Mesodermal cell (in vitro differentiated cells): ENCODE data around the gene FBLN5.
"Not testable (repeated sequence)": the region's sequence is repeated elsewhere in the genome, so short reads cannot be mapped to it uniquely, and the experiment has no call there.

Experiments used
- H3K27ac ChIP-seq: 2 replicates; pipeline ENCODE4 v1.7.0; 2013; ENCODE audit warnings: mild to moderate bottlenecking, low read depth, low read length, moderate library complexity; ENCODE audit not compliant: severe bottlenecking
- H3K36me3 ChIP-seq: 2 replicates; pipeline ENCODE4 v1.7.1; 2013; ENCODE audit warnings: mild to moderate bottlenecking, low read length, moderate library complexity; ENCODE audit not compliant: control insufficient read depth, insufficient read depth
- H3K4me1 ChIP-seq: one replicate; pipeline ENCODE4 v1.7.1; 2013; ENCODE audit warnings: mild to moderate bottlenecking, low read length; ENCODE audit not compliant: insufficient read depth, control insufficient read depth, poor library complexity, severe bottlenecking
- H3K4me3 ChIP-seq: 2 replicates; pipeline ENCODE4 v1.7.0; 2013; ENCODE audit warnings: low read length, control low read depth, mild to moderate bottlenecking; ENCODE audit not compliant: insufficient read depth, poor library complexity, severe bottlenecking; ENCODE audit errors: extremely low read depth
- H3K9me3 ChIP-seq: 2 replicates; pipeline ENCODE4 v1.7.1; 2013; ENCODE audit warnings: mild to moderate bottlenecking, low read length, moderate library complexity; ENCODE audit not compliant: control insufficient read depth
- WGBS, 2 experiments: methylation state at CpG; one replicate each; pipeline ENCODE4 v1.1.5; 2013; ENCODE audit warnings: missing lambda C conversion rate in 2 of 2; ENCODE audit not compliant: insufficient coverage in 2 of 2; 5-methylcytosine and 5-hydroxymethylcytosine counted together

FBLN5 gene

GRCh38 chr14:91904956-91905645 lies 42.4 kb downstream of the FBLN5 start:
- Histone ChIP-seq H3K4me1 (no peaks in the 10 kb centered on the region), H3K9me3 (no peaks in the 10 kb centered on the region), H3K4me3 (no peak overlapping the region), H3K36me3 (no peaks in the 10 kb centered on the region), H3K27ac (no peak overlapping the region)
- 93 to 100% methylated on average over 6 of the region's 9 CpGs for WGBS, 2 experiments

GRCh38 chr14:91904483-91904882 lies 43.0 kb downstream of the FBLN5 start:
- Histone ChIP-seq H3K4me1 (no peaks in the 10 kb centered on the region), H3K9me3 (no peaks in the 10 kb centered on the region), H3K27ac (no peak overlapping the region), H3K4me3 (no peak overlapping the region), H3K36me3 (no peaks in the 10 kb centered on the region)
- WGBS, 2 experiments: 91% methylated on average over 4 to 7 of the region's 8 CpGs

- Histone ChIP-seq H3K4me1 (no peaks in the 10 kb centered on the region), H3K9me3 (no peaks in the 10 kb centered on the region), H3K36me3 (no peaks in the 10 kb centered on the region), H3K4me3 (no peak overlapping the region), H3K27ac (no peak overlapping the region)
- 100% methylated on average over 1 of the region's 2 CpGs; no CpG with 5 or more reads in 1 of the 2 experiments for WGBS, 2 experiments
Measured at GRCh38 chr14:91903070-91903469, 44.4 kb downstream of the FBLN5 start.

GRCh38 chr14:91902336-91902735 lies 45.2 kb downstream of the FBLN5 start:
- 90% methylated on average over 3 of the region's 3 CpGs; no CpG with 5 or more reads in 1 of the 2 experiments for WGBS, 2 experiments
- no peak overlapping the region for H3K27ac ChIP-seq
- H3K4me3 ChIP-seq: no peak overlapping the region
- no peaks in the 10 kb centered on the region for H3K36me3 ChIP-seq
- H3K9me3 ChIP-seq: no peaks in the 10 kb centered on the region
- no peaks in the 10 kb centered on the region for H3K4me1 ChIP-seq

GRCh38 chr14:91901449-91902226 lies 45.9 kb downstream of the FBLN5 start:
- Histone ChIP-seq H3K4me3 (no peak overlapping the region), H3K9me3 (no peaks in the 10 kb centered on the region), H3K4me1 (no peaks in the 10 kb centered on the region), H3K36me3 (no peaks in the 10 kb centered on the region), H3K27ac (no peak overlapping the region)
- WGBS, 2 experiments: 92 to 93% methylated on average over 6 to 7 of the region's 9 CpGs

- no peaks in the 10 kb centered on the region for H3K9me3 ChIP-seq
- WGBS, 2 experiments: 89 to 97% methylated on average over 3 of the region's 4 CpGs
- no peaks in the 10 kb centered on the region for H3K4me1 ChIP-seq
- H3K36me3 ChIP-seq: no peaks in the 10 kb centered on the region
- H3K4me3 ChIP-seq: no peak overlapping the region
- H3K27ac ChIP-seq: no peak overlapping the region
Measured at GRCh38 chr14:91899806-91900205, 47.7 kb downstream of the FBLN5 start.

- Histone ChIP-seq H3K4me3 (no peak overlapping the region), H3K4me1 (no peaks in the 10 kb centered on the region), H3K27ac (no peak overlapping the region), H3K36me3 (no peaks in the 10 kb centered on the region), H3K9me3 (no peaks in the 10 kb centered on the region)
- WGBS, 2 experiments: 89 to 93% methylated on average over 3 to 4 of the region's 4 CpGs
Measured at GRCh38 chr14:91899213-91899612, 48.3 kb downstream of the FBLN5 start.

- Histone ChIP-seq H3K36me3 (no peaks in the 10 kb centered on the region), H3K9me3 (no peaks in the 10 kb centered on the region), H3K27ac (no peak overlapping the region), H3K4me1 (no peaks in the 10 kb centered on the region), H3K4me3 (no peak overlapping the region)
- WGBS, 2 experiments: 86 to 87% methylated on average over 5 of the region's 5 CpGs
Measured at GRCh38 chr14:91898372-91898771, 49.1 kb downstream of the FBLN5 start.

- not testable (repeated sequence) for H3K27ac ChIP-seq, H3K4me3 ChIP-seq, H3K4me1 ChIP-seq, H3K36me3 ChIP-seq, H3K9me3 ChIP-seq
- WGBS, 2 experiments: 93 to 100% methylated on average over 2 to 4 of the region's 5 CpGs
Measured at GRCh38 chr14:91897716-91898115, 49.8 kb downstream of the FBLN5 start.

- H3K4me1 ChIP-seq: no peaks in the 10 kb centered on the region
Measured at GRCh38 chr14:91897106-91897701, 50.3 kb downstream of the FBLN5 start.

More at GRCh38 chr14:91897106-91897701, 50.3 kb downstream of the FBLN5 start:
- no peak overlapping the region for H3K4me3 ChIP-seq
- no peaks in the 10 kb centered on the region for H3K9me3 ChIP-seq
- 53 to 69% methylated on average over 6 to 8 of the region's 10 CpGs for WGBS, 2 experiments
- no peak overlapping the region for H3K27ac ChIP-seq
- no peaks in the 10 kb centered on the region for H3K36me3 ChIP-seq
